NCI-H748 treated with DMSO at 0.1 percent for 48 hours (cell line): ENCODE results near the gene FAM78A.
A peak's percentile ranks its signal among the peaks of the same experiment; 100 is the strongest.
"Not testable (repeated sequence)": the region's sequence is repeated elsewhere in the genome, so short reads cannot be mapped to it uniquely, and the experiment has no call there.

Experiments
- DNase-seq: peaks from one replicate; lab custom pipeline; 2025; lab: John Stamatoyannopoulos, UW

Gene FAM78A

GRCh38 chr9:131281119-131281965 is 5.0 kb upstream of the FAM78A start:
- DNase-seq = no peak

GRCh38 chr9:131280660-131281059 is 4.3 kb upstream of the FAM78A start:
- no peak for DNase-seq

- DNase-seq = no peak
These were observed 3.7 kb upstream of the FAM78A start for GRCh38 chr9:131279863-131280570.

GRCh38 chr9:131279196-131279862 is 3.0 kb upstream of the FAM78A start:
- no peak for DNase-seq

GRCh38 chr9:131278702-131279111 is 2.4 kb upstream of the FAM78A start:
- no peak for DNase-seq

GRCh38 chr9:131277910-131278701 is 1.8 kb upstream of the FAM78A start:
- peak; percentile 71 for DNase-seq

GRCh38 chr9:131277287-131277909 is 1.1 kb upstream of the FAM78A start:
- no peak for DNase-seq

GRCh38 chr9:131276891-131277286 is 579 bp upstream of the FAM78A start:
- no peak for DNase-seq

- no peak for DNase-seq
These were observed 797 bp downstream of the FAM78A start for GRCh38 chr9:131275332-131276093.

- DNase-seq = no peak
These were observed 1.5 kb downstream of the FAM78A start for GRCh38 chr9:131274674-131275331.

- no peak for DNase-seq
These were observed 2.2 kb downstream of the FAM78A start for GRCh38 chr9:131273856-131274673.

- no peak for DNase-seq
These were observed 3.0 kb downstream of the FAM78A start for GRCh38 chr9:131273146-131273855.

GRCh38 chr9:131272212-131272611 is 4.1 kb downstream of the FAM78A start:
- DNase-seq = no peak

GRCh38 chr9:131271506-131271931 is 4.8 kb downstream of the FAM78A start:
- no peak for DNase-seq

- DNase-seq = not testable (repeated sequence)
These were observed 5.4 kb downstream of the FAM78A start for GRCh38 chr9:131271016-131271273.

- DNase-seq = no peak
These were observed 5.9 kb downstream of the FAM78A start for GRCh38 chr9:131270171-131271015.

GRCh38 chr9:131266266-131267229 is 9.8 kb downstream of the FAM78A start:
- no peak for DNase-seq
